NCI-H460 (cell line): Measurements from ENCODE around the gene BCAM. TPM values are rescaled to one million over a fixed set of nuclear protein-coding genes. Genes with fewer than 3 reads are reported as not detected.
"Not testable (repeated sequence)": the region's sequence is repeated elsewhere in the genome, so short reads cannot be mapped to it uniquely, and the experiment has no call there.

Source experiments
- DNase-seq: peaks from one replicate; pipeline ENCODE4 v3.0.0-alpha.2; 2016; ENCODE audit warnings: low read depth; ENCODE audit errors: extremely low read depth
- small RNA-seq, 2 experiments: library from RNA; depleted of rRNA; stranded (forward); fragments of <200 nt; gene quantifications; one replicate each; pipeline ENCODE3, GENCODE V24; 2014
- total RNA-seq: library from RNA; depleted of rRNA; stranded (reverse); fragments of >200 nt; shearing (Covaris generic); gene quantifications from 2 replicates; pipeline ENCODE4 v1.2.3, GENCODE V29; 2014; rRNA removed

The BCAM gene
- total RNA-seq, 1 experiment from 2014 or later = 2.3 TPM

DNA sequence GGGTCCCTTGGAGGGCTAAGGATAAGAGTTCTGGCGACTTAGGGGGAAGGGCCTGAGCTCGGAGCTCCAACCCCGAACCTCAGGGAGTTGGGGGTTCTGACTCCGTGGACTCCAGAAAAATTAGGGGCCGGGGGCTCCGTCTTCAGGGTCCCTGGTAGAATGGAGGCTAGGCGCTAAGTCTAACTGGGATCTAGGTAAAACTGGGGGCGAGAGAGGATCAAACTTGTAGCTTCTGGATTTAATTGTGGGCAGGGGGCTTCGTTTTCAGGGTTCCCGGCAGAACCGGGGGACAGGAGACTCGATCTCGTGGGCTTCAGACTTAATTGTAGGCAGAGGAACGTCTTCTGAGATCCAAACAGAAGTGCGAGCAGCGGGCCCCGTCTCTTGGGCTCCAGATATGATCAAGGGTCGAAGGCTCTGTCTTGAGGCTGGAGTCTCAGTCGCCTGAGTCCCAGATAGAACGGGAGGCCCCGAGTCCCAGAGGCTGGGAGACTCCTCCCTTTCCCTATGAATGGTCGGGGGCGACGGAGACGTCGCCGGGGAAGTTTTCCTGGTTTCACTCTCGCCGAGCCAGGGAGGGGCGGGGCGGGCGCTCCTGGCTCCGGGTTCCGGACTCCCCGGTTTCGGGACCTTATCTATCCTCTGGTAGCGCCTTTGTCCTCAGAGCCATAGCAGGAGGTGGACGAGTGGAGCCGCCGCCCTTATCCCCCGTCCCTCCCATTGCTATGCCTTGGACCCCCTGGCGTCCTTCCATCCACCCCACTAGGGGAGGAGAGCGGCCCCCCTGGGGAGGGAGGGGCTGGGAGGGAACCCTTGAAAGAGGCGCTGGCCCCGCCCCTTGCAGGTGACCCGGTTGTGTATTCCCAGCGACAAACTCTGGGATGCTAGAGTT is 38.5 kb downstream of the BCAM start:
- no peak for DNase-seq

DNA sequence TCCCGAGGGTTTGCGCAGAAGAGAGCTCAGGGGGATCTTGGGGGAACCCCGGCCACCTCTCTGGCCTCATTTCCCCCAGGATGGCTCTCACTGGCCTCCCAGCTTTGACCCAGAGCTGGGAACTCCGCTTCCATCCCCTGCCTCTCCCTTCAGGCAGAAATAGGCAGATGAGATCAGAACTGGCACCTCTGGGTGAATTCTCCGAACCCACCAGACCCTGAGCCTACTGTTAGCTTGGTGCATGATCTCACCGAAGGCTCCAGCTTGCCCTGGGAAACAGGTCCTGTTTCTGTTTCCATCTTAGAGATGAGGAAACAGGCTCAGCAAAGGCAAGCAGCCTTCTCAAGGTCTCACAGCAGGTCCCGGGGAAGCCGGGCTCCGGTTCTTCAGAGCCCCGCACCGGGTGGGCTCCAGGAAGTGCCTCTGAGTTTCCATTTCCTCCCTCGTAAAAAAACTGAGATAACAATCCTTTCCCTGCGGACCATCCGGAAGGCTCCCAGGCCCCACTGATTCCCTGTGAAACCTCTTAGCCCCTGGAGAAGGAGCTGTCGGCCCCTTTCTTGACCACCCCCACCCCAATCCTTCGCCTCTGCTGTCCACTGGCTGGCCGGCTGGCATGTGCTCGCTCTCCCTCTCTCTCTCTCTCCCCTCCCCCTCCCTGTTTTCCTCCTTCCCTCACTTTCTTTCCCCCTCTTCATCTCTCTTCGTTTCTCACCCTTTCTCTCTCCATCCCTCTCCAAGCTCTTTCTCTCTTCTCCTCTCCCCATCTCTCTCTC is 39.3 kb downstream of the BCAM start:
- DNase-seq = no peak

DNA sequence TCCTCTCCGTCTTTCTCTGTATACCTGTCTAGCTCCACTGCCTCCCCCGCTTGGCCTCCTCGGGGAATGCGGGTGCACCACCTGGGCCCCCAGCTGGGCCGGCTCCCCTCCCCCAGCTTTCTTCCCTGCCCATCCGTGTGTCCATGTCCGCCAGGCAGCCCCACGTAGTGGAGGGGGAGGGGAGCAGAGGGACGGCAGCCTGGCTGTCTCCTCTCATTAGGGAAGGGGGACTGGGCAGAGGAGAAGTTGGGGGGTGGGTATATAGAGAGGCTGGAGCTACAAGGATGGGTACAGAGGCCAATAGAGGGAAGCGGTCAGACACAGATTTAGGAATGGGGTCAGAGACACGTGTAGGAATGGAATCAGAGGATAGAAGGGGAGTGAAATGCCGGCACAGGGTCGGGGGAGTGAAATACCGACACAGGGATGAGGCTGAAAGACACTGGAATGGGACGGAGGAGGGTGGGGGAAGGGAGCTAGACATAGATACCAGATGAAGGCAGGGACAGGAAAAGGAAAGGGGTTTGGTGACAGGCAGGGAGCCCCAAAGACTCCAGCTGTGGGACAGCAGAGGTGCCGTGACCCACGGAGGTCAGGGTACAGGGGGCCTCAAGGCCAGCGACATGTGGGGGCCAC is 40.0 kb downstream of the BCAM start:
- DNase-seq = no peak

DNA sequence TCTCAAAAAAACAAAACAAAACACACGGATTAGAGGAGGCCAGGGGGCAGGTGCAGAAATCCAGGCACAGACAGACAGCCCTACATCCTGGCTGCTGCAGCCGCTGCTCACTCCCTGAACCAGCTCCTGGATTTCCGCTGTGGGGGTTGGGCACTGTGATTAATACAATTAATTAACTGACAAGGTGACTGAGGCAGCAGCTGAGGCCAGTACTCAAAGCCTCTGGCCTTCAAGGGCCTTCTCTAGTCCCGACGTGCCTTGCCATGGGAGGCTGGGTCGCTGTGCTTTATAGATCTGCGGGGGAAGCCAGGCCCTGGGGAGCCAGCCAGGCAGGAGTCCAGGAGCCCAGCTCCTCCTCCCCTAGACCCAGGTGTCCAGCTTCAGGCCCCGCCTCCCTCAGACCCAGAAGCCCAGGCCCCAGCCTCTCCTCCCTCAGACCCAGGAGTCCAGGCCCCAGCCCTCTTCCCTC is 41.8 kb downstream of the BCAM start:
- DNase-seq = no peak

DNA sequence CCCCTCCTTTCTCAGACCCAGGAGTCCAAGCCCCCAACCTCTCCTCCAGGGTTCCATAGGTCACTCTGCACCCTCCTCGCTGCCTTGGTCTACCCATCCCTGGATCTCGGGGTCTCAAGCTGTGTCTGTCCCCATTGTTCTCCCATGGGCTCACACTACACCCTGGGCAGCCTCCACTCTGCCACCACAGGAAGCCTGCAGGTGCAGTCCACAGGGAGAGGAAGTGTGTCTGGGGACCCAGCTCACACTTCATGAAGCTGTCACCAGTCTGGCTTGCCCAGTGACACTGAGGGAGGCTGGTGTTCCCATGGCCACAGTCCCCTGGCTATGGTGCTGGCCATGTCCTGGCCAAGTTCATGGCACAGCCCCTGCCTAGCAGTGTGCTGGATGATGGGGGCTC is 42.5 kb downstream of the BCAM start:
- DNase-seq = no peak

DNA sequence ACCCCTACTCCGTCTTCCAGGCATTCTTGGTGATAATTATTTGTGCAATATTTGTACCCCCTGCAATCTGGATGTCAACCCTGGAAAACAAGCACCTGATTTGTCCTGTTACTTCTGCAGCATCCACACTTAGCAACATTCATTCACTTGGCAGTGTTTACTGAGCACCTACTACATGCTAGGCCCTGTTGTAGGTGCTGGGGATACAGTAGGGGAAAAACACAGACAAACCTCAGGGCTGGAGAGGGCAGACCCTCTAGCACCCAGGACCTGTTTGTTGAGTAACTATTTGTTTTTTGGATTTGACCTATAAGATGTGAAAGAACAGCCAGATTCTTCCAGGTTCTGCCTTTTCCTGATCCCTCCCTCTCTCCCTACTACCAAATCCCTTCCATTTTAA is 46.7 kb downstream of the BCAM start:
- no peak for DNase-seq

DNA sequence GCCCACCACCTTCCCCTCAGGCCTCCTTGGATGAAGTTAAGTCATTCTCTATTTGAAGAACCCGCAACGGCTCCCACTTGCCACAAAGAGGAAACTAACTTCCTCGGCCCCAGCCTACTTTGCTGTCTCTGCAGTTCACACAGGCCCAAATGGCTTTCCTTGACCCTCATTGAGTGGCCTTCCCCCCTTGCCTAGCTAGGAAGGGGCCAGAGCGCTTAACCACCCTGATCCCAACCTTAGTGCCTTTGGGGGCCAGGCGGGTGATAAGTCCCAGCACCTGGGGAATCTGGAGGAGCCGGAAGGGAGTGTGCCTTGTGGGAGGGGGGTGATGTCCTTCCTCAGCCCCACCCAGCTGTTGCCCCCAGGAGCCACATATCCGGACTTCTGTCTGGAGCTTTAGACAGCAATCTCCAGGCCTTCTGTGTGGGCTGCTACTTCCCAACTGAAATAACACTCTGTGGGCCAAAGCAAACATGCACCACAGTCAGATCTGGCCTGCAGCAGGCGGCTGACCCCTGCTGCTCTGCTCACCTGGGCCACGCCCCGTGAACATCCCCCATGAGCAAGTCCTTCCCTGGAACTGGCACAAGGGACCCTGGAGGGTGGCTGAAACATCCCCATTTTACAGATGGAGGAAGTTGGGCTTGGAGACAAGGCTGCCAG is 47.6 kb downstream of the BCAM start:
- no peak for DNase-seq

DNA sequence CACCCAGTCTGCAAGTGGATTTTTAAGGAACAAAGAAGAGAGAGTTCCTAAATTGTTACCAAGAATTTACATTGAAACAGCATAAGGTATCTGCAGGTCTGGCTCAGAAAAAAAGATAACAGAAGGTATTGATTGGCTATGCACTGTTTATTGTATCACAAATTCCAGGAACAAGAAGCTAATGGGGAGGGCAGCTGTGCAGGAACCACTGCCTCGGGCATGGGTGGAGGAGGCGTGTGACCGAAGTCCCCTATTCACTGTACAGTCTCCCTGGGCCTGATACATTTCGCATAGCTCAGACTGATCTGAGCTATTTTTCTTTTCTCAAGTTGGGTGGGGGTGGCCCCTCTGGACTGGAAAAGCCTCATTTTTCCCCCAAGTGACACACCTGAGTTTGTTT is 48.9 kb downstream of the BCAM start:
- DNase-seq = no peak

DNA sequence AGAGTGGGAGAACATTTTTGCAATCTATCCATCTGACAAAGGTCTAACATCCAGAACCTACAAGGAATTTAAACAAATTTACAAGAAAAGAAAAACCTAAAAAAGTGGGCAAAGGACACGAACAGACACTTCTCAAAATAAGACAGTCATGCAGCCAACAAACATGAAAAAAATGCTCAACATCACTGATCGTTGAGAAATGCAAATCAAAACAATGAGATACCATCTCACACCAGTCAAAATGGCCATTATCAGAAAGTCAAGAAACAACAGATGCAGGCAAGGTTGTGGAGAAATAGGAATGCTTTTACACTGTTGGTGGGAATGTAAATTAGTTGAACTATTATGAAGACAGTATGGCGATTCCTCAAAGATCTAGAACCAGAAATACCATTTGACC is 52.7 kb downstream of the BCAM start:
- not testable (repeated sequence) for DNase-seq

DNA sequence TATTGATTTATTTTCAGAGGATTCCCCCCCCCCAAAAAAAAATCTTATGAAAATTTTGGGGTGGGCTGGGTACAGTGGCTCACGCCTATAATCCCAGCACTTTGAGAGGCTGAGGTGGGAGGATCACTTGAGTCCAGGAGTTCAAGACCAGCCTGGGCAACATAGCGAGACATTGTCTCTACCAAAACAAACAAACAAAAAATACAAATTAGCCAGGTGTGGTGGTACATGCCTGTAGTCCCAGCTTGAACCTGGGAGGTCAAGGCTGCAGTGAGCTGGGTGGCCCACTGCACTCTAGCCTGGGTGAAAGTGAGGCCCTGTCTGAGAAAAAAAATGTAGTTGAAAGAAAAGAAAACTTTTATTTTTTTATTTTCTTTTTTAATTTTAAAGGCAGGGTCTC is 55.1 kb downstream of the BCAM start:
- DNase-seq = no peak

DNA sequence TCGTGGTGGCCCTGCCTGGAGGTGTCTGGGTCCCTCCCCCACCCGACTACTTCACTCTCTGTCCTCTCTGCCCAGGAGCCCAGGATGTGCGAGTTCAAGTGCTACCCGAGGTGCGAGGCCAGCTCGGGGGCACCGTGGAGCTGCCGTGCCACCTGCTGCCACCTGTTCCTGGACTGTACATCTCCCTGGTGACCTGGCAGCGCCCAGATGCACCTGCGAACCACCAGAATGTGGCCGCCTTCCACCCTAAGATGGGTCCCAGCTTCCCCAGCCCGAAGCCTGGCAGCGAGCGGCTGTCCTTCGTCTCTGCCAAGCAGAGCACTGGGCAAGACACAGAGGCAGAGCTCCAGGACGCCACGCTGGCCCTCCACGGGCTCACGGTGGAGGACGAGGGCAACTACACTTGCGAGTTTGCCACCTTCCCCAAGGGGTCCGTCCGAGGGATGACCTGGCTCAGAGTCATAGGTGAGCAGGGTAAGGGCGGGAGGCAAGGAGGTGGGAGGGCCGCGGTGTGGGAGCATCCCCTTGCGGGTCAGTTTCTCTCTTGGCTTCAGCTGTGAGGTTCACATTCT is 56.4 kb downstream of the BCAM start:
- no peak for DNase-seq

DNA sequence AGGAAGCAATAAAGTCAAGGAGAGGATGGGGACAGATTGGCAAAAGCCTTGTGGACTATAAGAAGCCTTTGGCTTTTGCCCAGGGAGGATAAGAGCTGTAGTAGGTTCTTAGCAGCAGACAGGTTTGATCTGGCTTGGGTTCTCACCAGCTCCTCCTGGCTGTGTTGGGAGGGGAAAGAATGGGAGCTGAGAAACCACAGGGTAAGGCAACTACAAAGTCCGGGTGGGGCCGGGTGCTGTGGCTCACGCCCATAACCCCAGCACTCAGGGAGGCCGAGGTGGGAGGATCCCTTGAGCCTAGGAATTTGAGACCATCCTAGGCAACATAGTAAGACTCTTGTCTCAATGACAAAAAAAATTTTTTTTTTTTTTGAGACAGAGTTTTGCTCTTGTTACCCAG is 57.8 kb downstream of the BCAM start:
- no peak for DNase-seq

DNA sequence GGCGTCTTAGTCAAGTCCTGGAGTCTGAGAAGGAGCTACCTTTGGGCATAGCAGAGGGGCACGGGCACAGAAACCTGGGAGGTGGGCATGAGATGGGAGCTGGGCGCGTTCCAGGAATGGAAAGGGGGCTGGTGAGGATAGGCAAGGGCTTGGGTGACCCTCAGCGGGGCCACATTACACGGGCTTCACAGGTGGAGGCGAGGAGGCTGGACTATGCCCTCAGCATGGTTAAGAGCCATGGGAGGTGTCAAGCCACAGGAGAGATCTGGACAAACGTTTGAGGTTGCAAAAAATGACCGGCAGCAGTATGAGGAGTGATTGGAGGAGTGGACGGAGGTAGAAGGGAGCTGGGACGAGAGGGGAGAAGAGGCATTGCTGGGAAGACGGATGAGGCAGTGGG is 58.7 kb downstream of the BCAM start:
- DNase-seq = no peak

DNA sequence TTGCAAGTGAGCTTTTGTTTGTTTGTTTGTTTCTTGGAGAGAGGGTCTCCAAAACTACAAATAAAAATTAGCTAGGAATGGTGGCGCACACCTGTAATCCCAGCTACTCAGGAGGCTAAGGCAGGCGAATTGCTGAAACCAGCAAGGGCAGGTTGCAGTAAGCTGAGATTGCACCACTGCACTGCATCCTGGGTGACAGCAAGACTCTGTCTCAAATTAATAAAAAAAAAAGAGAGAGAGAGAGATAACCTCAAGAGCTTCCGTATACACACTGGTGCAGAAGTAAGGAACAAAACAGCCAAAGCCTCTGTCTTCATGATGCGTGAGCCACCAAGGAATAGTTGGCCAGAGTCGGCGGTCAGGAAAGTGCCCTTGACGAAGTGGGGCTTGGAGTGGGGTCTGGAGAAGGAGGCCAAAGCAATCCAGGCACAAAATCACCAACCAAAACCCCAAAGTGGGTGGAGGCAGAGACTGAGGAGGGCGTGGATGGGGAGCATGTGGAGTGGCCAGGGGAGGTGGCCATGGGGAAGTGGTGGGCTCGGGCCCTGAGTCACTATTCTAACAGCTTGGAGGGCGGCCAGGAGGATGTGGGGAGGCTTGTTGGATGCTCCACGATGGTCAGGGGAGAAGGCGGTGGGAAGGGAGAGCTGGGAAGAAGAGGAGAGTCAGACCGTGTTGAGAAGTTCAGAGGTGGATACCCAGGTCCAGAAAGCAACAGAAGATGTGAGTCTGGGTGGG is 61.0 kb downstream of the BCAM start:
- DNase-seq = no peak

Small RNAs within 50 kb of the gene (small RNA-seq; reads per million reads assigned to genes)
- 0 to 0.04 reads per million in 2 experiments for gene RF00156

Other genes starting within 250 kb of the BCAM start
- not detected in 2 replicates for gene IGSF23, start 195.5 kb upstream of the BCAM start, total RNA-seq
- gene PVR, start 165.2 kb upstream of the BCAM start, total RNA-seq = 49.8 and 50.1 TPM in 2 replicates
- gene CEACAM19, start 137.6 kb upstream of the BCAM start, total RNA-seq = 0.46 and 0.59 TPM in 2 replicates
- gene CEACAM16, start 110.0 kb upstream of the BCAM start, total RNA-seq = not detected in 2 replicates
- 12.6 and 16.5 TPM in 2 replicates for gene BCL3, start 60.4 kb upstream of the BCAM start, total RNA-seq
- not detected in 2 replicates for gene CBLC, start 31.2 kb upstream of the BCAM start, total RNA-seq
- gene NECTIN2, start 37.2 kb downstream of the BCAM start, total RNA-seq = 24.3 and 29.4 TPM in 2 replicates
- gene TOMM40, start 82.2 kb downstream of the BCAM start, total RNA-seq = 43.7 and 60.7 TPM in 2 replicates
- 0.84 and 1.2 TPM in 2 replicates for gene APOE, start 96.7 kb downstream of the BCAM start, total RNA-seq
- 6.1 and 9.6 TPM in 2 replicates for gene APOC1, start 105.5 kb downstream of the BCAM start, total RNA-seq
- not detected in 2 replicates for gene APOC4, start 133.1 kb downstream of the BCAM start, total RNA-seq
- not detected in 2 replicates for gene APOC2, start 136.9 kb downstream of the BCAM start, total RNA-seq
- gene CLPTM1, start 146.3 kb downstream of the BCAM start, total RNA-seq = 31.0 and 31.2 TPM in 2 replicates
- gene RELB, start 192.4 kb downstream of the BCAM start, total RNA-seq = 10.1 and 12.5 TPM in 2 replicates
- gene CLASRP, start 229.9 kb downstream of the BCAM start, total RNA-seq = 20.4 and 31.4 TPM in 2 replicates